Sigmoid colon (tissue), 7 donors: ENCODE data around the gene PSMD11. TPM values are rescaled to one million over a fixed set of nuclear protein-coding genes. Genes with fewer than 3 reads are reported as not detected.

Experiments used
- DNase-seq: peaks from one replicate; pipeline ENCODE4 v3.0.0-alpha.2; 2019
- H3K27ac ChIP-seq, 4 donors: fragments of 200-600 bp; sonication (generic); one replicate each; pipeline ENCODE4 v1.5.1; 2016 to 2019; ENCODE audit warnings: mild to moderate bottlenecking in 1 of 4
- H3K27me3 ChIP-seq, 3 donors: fragments of 200-600 bp; sonication (generic); one replicate each; pipeline ENCODE4 v1.5.1; 2019; ENCODE audit warnings: mild to moderate bottlenecking in 1 of 3
- H3K36me3 ChIP-seq, 4 donors: fragments of 200-600 bp; sonication (generic); one replicate each; pipeline ENCODE4 v1.5.1; 2016 to 2019
- H3K4me1 ChIP-seq, 4 donors: fragments of 200-600 bp; sonication (generic); one replicate each; pipeline ENCODE4 v1.5.1; 2017 to 2019
- H3K4me3 ChIP-seq, 4 donors: fragments of 200-600 bp; sonication (generic); one replicate each; pipeline ENCODE4 v1.5.1; 2017 to 2019; ENCODE audit warnings: mild to moderate bottlenecking in 2 of 4, moderate library complexity in 1 of 4
- H3K9me3 ChIP-seq, 4 donors: fragments of 200-600 bp in 3 of 4; sonication (generic) in 3 of 4; one replicate each; pipeline versions ENCODE4 v1.5.1 to v1.6.1; 2013 to 2019
- EP300 ChIP-seq, 4 donors: sonication (generic); formaldehyde crosslinking; IDR thresholded peaks; one replicate each; pipeline ENCODE4 v1.6.1; 2017; ENCODE audit warnings: antibody characterized with exemption in 4 of 4
- POLR2A ChIP-seq, 2 donors: fragments of 450-650 bp; IDR thresholded peaks; one replicate each; pipeline ENCODE4 v1.6.1; 2016; ENCODE audit warnings: antibody characterized with exemption in 2 of 2, mild to moderate bottlenecking in 2 of 2, moderate library complexity in 2 of 2
- POLR2AphosphoS5 ChIP-seq, 4 donors: sonication (generic); formaldehyde crosslinking; IDR thresholded peaks; one replicate each; pipeline ENCODE4 v1.6.1; 2017; ENCODE audit warnings: antibody characterized with exemption in 4 of 4
- WGBS, 2 donors: extraction: QIAGEN DNeasy Blood & Tissue Kit; methylation state at CpG; one replicate each; pipeline ENCODE4 v1.1.7; 2013; 5-methylcytosine and 5-hydroxymethylcytosine counted together
- intact Hi-C: fragments of 100-400 bp; cut with DNase I; formaldehyde crosslinking; loops from one replicate; pipeline ENCODE4 v1.15.1; 2023
- polyA plus RNA-seq, 3 donors: library from polyadenylated mRNA; stranded (reverse); fragments of 200-250 nt; gene quantifications; one replicate each; pipeline ENCODE4 v1.2.3, GENCODE V29; 2013
- total RNA-seq, 4 donors: library from RNA; depleted of rRNA; stranded (reverse); fragments of >200 nt; gene quantifications; one replicate each; pipeline ENCODE4 v1.1.0, GENCODE V29; 2016
- TF ChIP-seq, protein P1 (sequence below), 4 experiments: fragments of 450-650 bp in 3 of 4; fragments of 200-600 bp in 1 of 4; IDR thresholded peaks; one replicate each; pipeline ENCODE4 v1.5.1; 2016 to 2019; ENCODE audit warnings: antibody characterized with exemption in 4 of 4, mild to moderate bottlenecking in 3 of 4, moderate library complexity in 2 of 4
- donor health status: healthy with polysubstance abuse.
- donor health status: Bipolar disorder and iron deficiency.
- donor health status: healthy.

The PSMD11 gene
- total and polyA plus RNA-seq, 7 donors = 42.0 to 71.7 (median 43.9) TPM

DNA sequence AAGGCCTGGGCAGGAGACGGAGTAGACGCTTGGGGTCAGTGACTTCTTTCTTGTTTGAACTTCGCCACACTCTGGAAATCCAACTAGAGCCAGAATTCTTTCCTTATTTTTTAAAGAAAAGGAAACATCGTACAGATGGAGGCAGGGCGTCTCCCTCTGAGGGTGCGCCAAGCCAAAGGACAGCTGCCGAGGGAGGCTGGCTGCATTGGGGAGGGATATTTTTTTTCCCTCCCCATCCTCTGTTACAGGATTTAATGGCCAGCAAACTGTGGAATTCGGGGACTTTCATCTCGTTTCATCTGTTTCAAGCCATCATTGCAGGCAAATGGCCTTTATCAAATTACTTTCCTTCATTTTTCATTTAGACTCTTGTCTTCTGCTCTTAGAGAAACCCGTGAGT lies 58.4 kb downstream of the PSMD11 start:
- DNase-seq = no peak
- 82 to 93% methylated on average over 10 of the region's 10 CpGs for WGBS, 2 donors
- peak overlapping the region in 1 of 4 donors; percentile 6 for H3K27ac ChIP-seq
- TF ChIP-seq, protein P1, sequence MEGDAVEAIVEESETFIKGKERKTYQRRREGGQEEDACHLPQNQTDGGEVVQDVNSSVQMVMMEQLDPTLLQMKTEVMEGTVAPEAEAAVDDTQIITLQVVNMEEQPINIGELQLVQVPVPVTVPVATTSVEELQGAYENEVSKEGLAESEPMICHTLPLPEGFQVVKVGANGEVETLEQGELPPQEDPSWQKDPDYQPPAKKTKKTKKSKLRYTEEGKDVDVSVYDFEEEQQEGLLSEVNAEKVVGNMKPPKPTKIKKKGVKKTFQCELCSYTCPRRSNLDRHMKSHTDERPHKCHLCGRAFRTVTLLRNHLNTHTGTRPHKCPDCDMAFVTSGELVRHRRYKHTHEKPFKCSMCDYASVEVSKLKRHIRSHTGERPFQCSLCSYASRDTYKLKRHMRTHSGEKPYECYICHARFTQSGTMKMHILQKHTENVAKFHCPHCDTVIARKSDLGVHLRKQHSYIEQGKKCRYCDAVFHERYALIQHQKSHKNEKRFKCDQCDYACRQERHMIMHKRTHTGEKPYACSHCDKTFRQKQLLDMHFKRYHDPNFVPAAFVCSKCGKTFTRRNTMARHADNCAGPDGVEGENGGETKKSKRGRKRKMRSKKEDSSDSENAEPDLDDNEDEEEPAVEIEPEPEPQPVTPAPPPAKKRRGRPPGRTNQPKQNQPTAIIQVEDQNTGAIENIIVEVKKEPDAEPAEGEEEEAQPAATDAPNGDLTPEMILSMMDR (IDR thresholded peaks at IDR 0.05) = no peak
- H3K27me3 ChIP-seq = no peaks in the 10 kb centered on the region
- intact Hi-C loops = no loop called here
- H3K4me1 ChIP-seq = peaks cover 0 to 5% (median 0%) of the 10 kb centered on the region in 4 donors
- no peaks in the 10 kb centered on the region for H3K36me3 ChIP-seq
- H3K4me3 ChIP-seq = no peak overlapping the region
- H3K9me3 ChIP-seq = no peaks in the 10 kb centered on the region

DNA sequence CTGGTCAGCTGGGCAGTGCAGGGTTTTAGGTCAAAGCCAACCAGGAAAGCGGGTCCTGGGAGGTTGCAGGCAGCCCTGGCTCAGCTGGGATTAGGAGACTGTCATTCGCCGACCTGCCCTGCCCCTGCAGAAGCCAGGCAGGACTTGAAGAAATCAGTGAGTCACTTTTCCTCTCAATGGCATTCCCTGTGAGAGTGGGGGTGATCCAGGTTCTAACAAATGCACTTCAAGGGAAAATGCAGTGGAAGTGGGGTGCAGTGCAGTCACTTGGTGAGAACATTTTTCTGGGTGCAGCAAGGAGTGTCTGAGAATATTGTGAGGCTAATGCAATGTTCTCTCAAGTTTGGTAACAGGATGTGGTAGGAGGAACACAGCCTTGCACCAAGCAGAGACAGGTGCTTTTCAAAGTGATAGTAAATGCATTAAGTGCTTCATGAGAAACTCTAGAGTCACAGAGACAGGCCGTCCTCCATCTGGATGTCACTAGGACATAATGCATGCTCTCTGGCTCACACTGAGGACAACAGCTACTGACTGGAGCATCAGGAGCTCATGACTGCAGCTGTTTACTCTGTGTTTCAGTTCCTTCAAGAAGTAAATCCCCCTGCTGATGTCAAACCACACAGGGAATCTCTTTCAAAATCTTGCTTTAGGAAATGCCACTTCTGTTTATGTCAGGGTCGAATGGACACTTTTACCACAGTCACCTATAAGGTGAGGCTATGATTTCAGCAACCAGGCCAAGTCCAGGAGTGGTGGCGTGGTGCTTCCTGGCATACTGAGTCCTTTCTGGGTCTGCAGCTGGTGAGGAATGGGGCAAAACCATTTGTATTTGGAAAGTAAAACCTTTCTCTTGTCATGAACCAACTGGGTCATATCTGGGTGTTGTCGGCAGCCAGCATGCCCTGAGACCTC lies 59.2 kb downstream of the PSMD11 start:
- no peaks in the 10 kb centered on the region for H3K36me3 ChIP-seq
- peak overlapping the region in 1 of 4 donors; percentile 6 for H3K27ac ChIP-seq
- no peaks in the 10 kb centered on the region for H3K27me3 ChIP-seq
- 54 to 83% methylated on average over 7 of the region's 7 CpGs for WGBS, 2 donors
- intact Hi-C loops = no loop called here
- H3K4me3 ChIP-seq = no peak overlapping the region
- TF ChIP-seq, protein P1 (IDR thresholded peaks at IDR 0.05) = no peak
- TF ChIP-seq POLR2AphosphoS5 (IDR thresholded peaks at IDR 0.05) = no peak
- H3K9me3 ChIP-seq = no peaks in the 10 kb centered on the region
- DNase-seq = no peak
- H3K4me1 ChIP-seq = peaks cover 0 to 5% (median 0%) of the 10 kb centered on the region in 4 donors

DNA sequence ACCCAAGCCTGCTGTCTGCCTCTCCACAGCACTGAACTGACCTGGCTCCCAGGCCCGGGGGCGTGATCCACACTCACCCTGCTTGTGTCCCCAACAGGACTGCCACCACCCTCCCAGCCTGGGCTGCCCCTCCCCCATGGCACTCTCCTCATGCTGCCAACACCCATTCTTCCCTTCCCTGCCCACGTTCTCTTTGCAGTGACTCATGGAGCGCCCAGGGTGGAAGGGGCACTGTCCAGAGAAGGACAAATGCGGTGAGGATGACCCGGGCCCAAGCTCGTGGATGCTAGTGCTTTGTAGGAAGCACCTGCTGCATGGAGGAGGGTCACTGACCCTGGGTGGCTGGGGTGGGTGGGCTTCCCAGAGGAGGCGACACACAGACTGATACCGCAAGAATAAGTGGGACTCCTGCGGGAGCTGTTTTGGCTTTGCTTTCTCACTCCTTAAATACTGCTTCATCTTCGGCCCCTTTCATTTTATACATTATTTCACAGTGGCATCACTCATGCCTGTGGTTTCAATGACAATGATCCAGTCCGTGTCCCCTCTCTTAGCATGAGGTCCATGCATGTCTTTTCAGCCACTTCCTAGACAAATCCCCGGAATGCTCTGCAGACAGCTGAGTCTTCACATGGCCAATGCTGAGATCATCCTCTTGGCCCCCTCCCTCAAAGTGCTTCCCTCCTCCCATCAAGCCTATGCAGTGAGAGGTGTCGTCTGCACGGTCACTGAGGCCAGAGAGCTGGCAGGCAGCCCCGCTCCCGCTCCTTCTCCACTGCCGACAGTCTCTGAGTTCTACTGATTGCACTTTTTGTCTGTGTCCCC lies 60.1 kb downstream of the PSMD11 start:
- TF ChIP-seq EP300 (IDR thresholded peaks at IDR 0.05) (no peak), POLR2A (IDR thresholded peaks at IDR 0.05) (no peak), POLR2AphosphoS5 (IDR thresholded peaks at IDR 0.05) (no peak)
- TF ChIP-seq, protein P1 (IDR thresholded peaks at IDR 0.05) = no peak
- Histone ChIP-seq H3K27me3 (no peaks in the 10 kb centered on the region), H3K36me3 (no peaks in the 10 kb centered on the region), H3K9me3 (no peaks in the 10 kb centered on the region), H3K27ac (no peak overlapping the region), H3K4me1 (peaks cover 0 to 5% (median 0%) of the 10 kb centered on the region in 4 donors), H3K4me3 (no peak overlapping the region)
- intact Hi-C loops = no loop called here
- DNase-seq = no peak
- WGBS, 2 donors = 82 to 89% methylated on average over 18 of the region's 18 CpGs

DNA sequence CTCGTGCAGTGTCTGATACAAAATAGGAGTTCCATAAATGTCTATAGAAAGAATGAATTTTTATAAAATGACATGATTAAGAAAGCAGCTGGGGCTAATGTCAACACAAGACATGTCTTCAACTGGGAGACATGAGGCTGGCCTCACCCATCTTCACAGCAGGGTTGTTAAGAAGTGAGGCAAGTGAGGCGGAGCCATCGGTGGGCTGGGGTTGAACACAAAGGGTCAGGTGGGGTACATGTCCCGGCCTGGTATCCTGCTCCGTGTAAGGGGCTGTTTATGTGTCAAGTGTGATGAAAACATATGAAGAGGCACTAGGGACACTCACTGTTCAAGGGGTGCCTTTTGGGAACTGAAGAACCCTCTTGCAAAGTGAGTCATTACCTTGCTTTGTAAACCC lies 64.6 kb downstream of the PSMD11 start:
- DNase-seq = no peak
- TF ChIP-seq, protein P1 (IDR thresholded peaks at IDR 0.05) = no peak
- TF ChIP-seq EP300 (IDR thresholded peaks at IDR 0.05) (no peak), POLR2A (IDR thresholded peaks at IDR 0.05) (no peak), POLR2AphosphoS5 (IDR thresholded peaks at IDR 0.05) (no peak)
- Histone ChIP-seq H3K27ac (no peak overlapping the region), H3K4me3 (no peak overlapping the region), H3K36me3 (no peaks in the 10 kb centered on the region), H3K27me3 (no peaks in the 10 kb centered on the region), H3K4me1 (peaks cover 0 to 3% (median 0%) of the 10 kb centered on the region in 4 donors), H3K9me3 (no peaks in the 10 kb centered on the region)
- WGBS, 2 donors = 89 to 96% methylated on average over 5 of the region's 5 CpGs
- intact Hi-C loops = no loop called here
